Hematopoietic multipotent progenitor cell treated with erythropoietin and hydrocortisone succinate and interleukin-3 and kit ligand, for 8 days (in vitro differentiated cells): ENCODE measurements around the gene S100A9.
"Not testable (repeated sequence)": the region's sequence is repeated elsewhere in the genome, so short reads cannot be mapped to it uniquely, and the experiment has no call there.

Source experiments
- DNase-seq: peaks from one replicate; pipeline ENCODE4 v3.0.0-alpha.2; 2015

S100A9 gene

GRCh38 chr1:153345187-153346076, 12.2 kb upstream of the S100A9 start:
- DNase-seq, result no peak

- DNase-seq, result no peak
Observed at GRCh38 chr1:153346077-153346723, 11.5 kb upstream of the S100A9 start.

GRCh38 chr1:153347049-153347448, 10.6 kb upstream of the S100A9 start:
- DNase-seq, result not testable (repeated sequence)

GRCh38 chr1:153347856-153348255, 9.8 kb upstream of the S100A9 start:
- no peak for DNase-seq

- no peak for DNase-seq
Observed at GRCh38 chr1:153348511-153349362, 8.9 kb upstream of the S100A9 start, which contains the start of gene PGLYRP4. PGLYRP4 (minus strand) TSS chr1:153348841; CDS start chr1:153347932, 909 bp downstream.

- no peak for DNase-seq
Observed at GRCh38 chr1:153349363-153350320, 8.0 kb upstream of the S100A9 start.

GRCh38 chr1:153350321-153350957, 7.2 kb upstream of the S100A9 start:
- peak; percentile 40 for DNase-seq

- peak; percentile 77 for DNase-seq
Observed at GRCh38 chr1:153352523-153352922, 5.1 kb upstream of the S100A9 start.

- no peak for DNase-seq
Observed at GRCh38 chr1:153353226-153353947, 4.3 kb upstream of the S100A9 start.

GRCh38 chr1:153354515-153355193, 3.0 kb upstream of the S100A9 start:
- DNase-seq, result no peak

GRCh38 chr1:153355445-153356071, 2.1 kb upstream of the S100A9 start:
- peak; percentile 74 for DNase-seq

- DNase-seq, result no peak
Observed at GRCh38 chr1:153356392-153357075, 1.1 kb upstream of the S100A9 start.

GRCh38 chr1:153357076-153357852, 390 bp upstream of the S100A9 start:
- no peak for DNase-seq

GRCh38 chr1:153358691-153358975, 979 bp downstream of the S100A9 start:
- no peak for DNase-seq

GRCh38 chr1:153359241-153359640, 1.6 kb downstream of the S100A9 start:
- no peak for DNase-seq

- DNase-seq, result no peak
Observed at GRCh38 chr1:153360190-153360589, 2.5 kb downstream of the S100A9 start.

GRCh38 chr1:153360592-153361479, 3.2 kb downstream of the S100A9 start:
- no peak for DNase-seq
